Fibroblast of villous mesenchyme (primary cell): Measurements from ENCODE around the gene PIGS. TPM values are rescaled to one million over a fixed set of nuclear protein-coding genes. Genes with fewer than 3 reads are reported as not detected.
A peak's percentile ranks its signal among the peaks of the same experiment; 100 is the strongest.
"Not testable (repeated sequence)": the region's sequence is repeated elsewhere in the genome, so short reads cannot be mapped to it uniquely, and the experiment has no call there.

Experiments used
- DNase-seq: peaks from one replicate; pipeline ENCODE4 v3.0.0-alpha.2; 2010; ENCODE audit warnings: low read depth
- H3K4me3 ChIP-seq: 2 replicates; pipeline ENCODE4 v1.5.1; 2011; ENCODE audit warnings: low read depth, mild to moderate bottlenecking, low read length
- CTCF ChIP-seq: IDR thresholded peaks from 2 replicates; pipeline ENCODE4 v1.5.1; 2012; ENCODE audit warnings: low read depth, mild to moderate bottlenecking, low read length; ENCODE audit not compliant: insufficient read depth
- total RNA-seq: library from RNA; depleted of rRNA; stranded (reverse); fragments of >200 nt; gene quantifications from 2 replicates; pipeline ENCODE4 v1.2.3, GENCODE V29; 2012

The PIGS gene
- total RNA-seq, 1 donor = 52.7 TPM

GRCh38 chr17:28612936-28613872, 41.9 kb upstream of the PIGS start:
- peak; percentile 75 for TF ChIP-seq CTCF
- H3K4me3 ChIP-seq = no peak overlapping the region
- peak; percentile 39 for DNase-seq

GRCh38 chr17:28612531-28612930, 41.2 kb upstream of the PIGS start:
- no peak for TF ChIP-seq CTCF
- DNase-seq = no peak
- no peak overlapping the region for H3K4me3 ChIP-seq

- DNase-seq = no peak
- TF ChIP-seq CTCF = no peak
- H3K4me3 ChIP-seq = no peak overlapping the region
Measured at GRCh38 chr17:28610376-28610775, 39.1 kb upstream of the PIGS start.

- not testable (repeated sequence) for H3K4me3 ChIP-seq, DNase-seq
Measured at GRCh38 chr17:28604031-28604430, 32.7 kb upstream of the PIGS start.

- DNase-seq = peak; percentile 89
- peak overlapping the region; percentile 79 for H3K4me3 ChIP-seq
- no peak for TF ChIP-seq CTCF
Measured at GRCh38 chr17:28599311-28600184, 28.2 kb upstream of the PIGS start.

GRCh38 chr17:28598799-28599310, 27.5 kb upstream of the PIGS start, which contains the start of gene SPAG5:
SPAG5 (minus strand) TSS chr17:28599025; CDS start chr17:28598946, 79 bp downstream.
- DNase-seq = peak; percentile 92
- peak within 1 kb of the TSS; percentile 79 for H3K4me3 ChIP-seq
- TF ChIP-seq CTCF = no peak

GRCh38 chr17:28598389-28598788, 27.1 kb upstream of the PIGS start:
- TF ChIP-seq CTCF = no peak
- DNase-seq = no peak
- peak overlapping the region; percentile 79 for H3K4me3 ChIP-seq
